ENCODE results near the gene ANKRD63.

GRCh38 chr15:40302288-40302886 lies 19.5 kb upstream of the ANKRD63 start:
- TF ChIP-seq CTCF (IDR thresholded peaks at IDR 0.05; ENCODE audit: low read depth, low read length, missing input control) (no peak), ZBTB33 (IDR thresholded peaks at IDR 0.05) (no peak), MAX (IDR thresholded peaks at IDR 0.05) (no peak), FOXA1 (IDR thresholded peaks at IDR 0.05) (no peak), TAF1 (conservative IDR thresholded peaks at IDR 0.05) (no peak), ATF3 (IDR thresholded peaks at IDR 0.05) (no peak), GABPA (IDR thresholded peaks at IDR 0.05 in 1 of 2, conservative IDR thresholded peaks at IDR 0.05 in 1 of 2) (no peak), JUND (IDR thresholded peaks at IDR 0.05) (no peak), EGR1 (IDR thresholded peaks at IDR 0.05; ENCODE audit: low read depth in 2 of 2) (no peak), HNF4G (IDR thresholded peaks at IDR 0.05) (no peak), REST (IDR thresholded peaks at IDR 0.05) (no peak), YY1 (IDR thresholded peaks at IDR 0.05) (no peak), SP1 (IDR thresholded peaks at IDR 0.05) (no peak), HNF4A (conservative IDR thresholded peaks at IDR 0.05) (no peak)
